ENCODE measurements around the gene PSG6. TPM values are rescaled to one million over a fixed set of nuclear protein-coding genes. Genes with fewer than 3 reads are reported as not detected.
A peak's percentile ranks its signal among the peaks of the same experiment; 100 is the strongest.
"Not testable (repeated sequence)": the region's sequence is repeated elsewhere in the genome, so short reads cannot be mapped to it uniquely, and the experiment has no call there.

Gene PSG6
- total and polyA plus RNA-seq, 2 donors (not counting 1 experiment from before 2014, with no cell fraction given), result 0.17 to 0.76 TPM

GRCh38 chr19:42930214-42930613 lies 12.5 kb upstream of the PSG6 start:
- peak; percentile 5 to 23 for DNase-seq (ENCODE audit: low read depth in 2 of 2)

GRCh38 chr19:42928896-42929295 lies 11.2 kb upstream of the PSG6 start:
- H3K79me2 ChIP-seq (ENCODE audit: control insufficient read depth, insufficient read depth, low read length), result no peaks in the 10 kb centered on the region
- H3K36me3 ChIP-seq (ENCODE audit: control insufficient read depth, insufficient read depth, low read length), result no peaks in the 10 kb centered on the region
- peaks cover 12% of the 10 kb centered on the region for H3K4me1 ChIP-seq (ENCODE audit: control insufficient read depth, extremely low read depth, insufficient read depth, low read length)
- H3K4me3 ChIP-seq (replicated peaks in 1 of 4; ENCODE audit: control extremely low read depth in 1 of 4, insufficient read depth in 1 of 4, low read depth in 3 of 4, low read length in 4 of 4), result no peak overlapping the region
- H3K27ac ChIP-seq (ENCODE audit: insufficient read depth, low read length), result no peak overlapping the region
- no peak for DNase-seq (ENCODE audit: low read depth in 2 of 2)
- no peak overlapping the region for H3K9ac ChIP-seq (ENCODE audit: insufficient read depth, low read length)
- TF ChIP-seq CTCF (conservative IDR thresholded peaks at IDR 0.05 in 1 of 2, IDR thresholded peaks at IDR 0.05 in 1 of 2; ENCODE audit: low read depth in 1 of 2, low read length in 2 of 2), result no peak
- TF ChIP-seq EZH2 (IDR thresholded peaks at IDR 0.05; ENCODE audit: low read length, missing control alignments), result no peak
- no peak overlapping the region for H2AFZ ChIP-seq (ENCODE audit: low read length)
- H4K20me1 ChIP-seq (ENCODE audit: control insufficient read depth, extremely low read depth, insufficient read depth, low read length), result no peaks in the 10 kb centered on the region
- no peaks in the 10 kb centered on the region for H3K27me3 ChIP-seq (ENCODE audit: control insufficient read depth, insufficient read depth, low read length)
- H3K4me2 ChIP-seq (ENCODE audit: extremely low read depth, insufficient read depth, low read length), result no peak overlapping the region
- no peaks in the 10 kb centered on the region for H3K9me3 ChIP-seq (ENCODE audit: control insufficient read depth, insufficient read depth, low read depth, low read length)

More at GRCh38 chr19:42930214-42930613, 12.5 kb upstream of the PSG6 start:
- H3K79me2 ChIP-seq (ENCODE audit: control insufficient read depth, insufficient read depth, low read length); H3K9me3 ChIP-seq (ENCODE audit: control insufficient read depth, insufficient read depth, low read depth, low read length); H3K27me3 ChIP-seq (ENCODE audit: control insufficient read depth, insufficient read depth, low read length); H3K4me2 ChIP-seq (ENCODE audit: extremely low read depth, insufficient read depth, low read length); H4K20me1 ChIP-seq (ENCODE audit: control insufficient read depth, extremely low read depth, insufficient read depth, low read length); H2AFZ ChIP-seq (ENCODE audit: low read length); H3K36me3 ChIP-seq (ENCODE audit: control insufficient read depth, insufficient read depth, low read length); H3K4me3 ChIP-seq (replicated peaks in 1 of 4; ENCODE audit: control extremely low read depth in 1 of 4, insufficient read depth in 1 of 4, low read depth in 3 of 4, low read length in 4 of 4); H3K9ac ChIP-seq (ENCODE audit: insufficient read depth, low read length); H3K27ac ChIP-seq (ENCODE audit: insufficient read depth, low read length): not testable (repeated sequence)
- TF ChIP-seq CTCF (conservative IDR thresholded peaks at IDR 0.05 in 1 of 2, IDR thresholded peaks at IDR 0.05 in 1 of 2; ENCODE audit: low read depth in 1 of 2, low read length in 2 of 2), result peak; percentile 25 to 48
- H3K4me1 ChIP-seq (ENCODE audit: control insufficient read depth, extremely low read depth, insufficient read depth, low read length), result peaks cover 20% of the 10 kb centered on the region

- Histone ChIP-seq H3K9me3 (ENCODE audit: control insufficient read depth, insufficient read depth, low read depth, low read length) (no peaks in the 10 kb centered on the region), H3K4me2 (ENCODE audit: extremely low read depth, insufficient read depth, low read length) (no peak overlapping the region), H3K9ac (ENCODE audit: insufficient read depth, low read length) (no peak overlapping the region), H3K4me3 (replicated peaks in 1 of 4; ENCODE audit: control extremely low read depth in 1 of 4, insufficient read depth in 1 of 4, low read depth in 3 of 4, low read length in 4 of 4) (no peak overlapping the region), H3K27me3 (ENCODE audit: control insufficient read depth, insufficient read depth, low read length) (no peaks in the 10 kb centered on the region), H3K79me2 (ENCODE audit: control insufficient read depth, insufficient read depth, low read length) (no peaks in the 10 kb centered on the region), H4K20me1 (ENCODE audit: control insufficient read depth, extremely low read depth, insufficient read depth, low read length) (no peaks in the 10 kb centered on the region), H3K27ac (ENCODE audit: insufficient read depth, low read length) (no peak overlapping the region), H2AFZ (ENCODE audit: low read length) (no peak overlapping the region), H3K4me1 (ENCODE audit: control insufficient read depth, extremely low read depth, insufficient read depth, low read length) (peaks cover 2% of the 10 kb centered on the region), H3K36me3 (ENCODE audit: control insufficient read depth, insufficient read depth, low read length) (no peaks in the 10 kb centered on the region)
- no peak for DNase-seq (ENCODE audit: low read depth in 2 of 2)
- TF ChIP-seq EZH2 (IDR thresholded peaks at IDR 0.05; ENCODE audit: low read length, missing control alignments) (no peak), CTCF (conservative IDR thresholded peaks at IDR 0.05 in 1 of 2, IDR thresholded peaks at IDR 0.05 in 1 of 2; ENCODE audit: low read depth in 1 of 2, low read length in 2 of 2) (no peak)
Observed at GRCh38 chr19:42926781-42927180, 9.1 kb upstream of the PSG6 start.
